Erythroblast (primary cell): Measurements from ENCODE around the gene TFG.
"Not testable (repeated sequence)": the region's sequence is repeated elsewhere in the genome, so short reads cannot be mapped to it uniquely, and the experiment has no call there.

ENCODE experiments used
- GATA1 ChIP-seq: IDR thresholded peaks from 2 replicates; pipeline ENCODE4 v1.6.1; 2011; ENCODE audit warnings: low read depth, mild to moderate bottlenecking, control low read depth, low read length, moderate library complexity
- POLR2A ChIP-seq: IDR thresholded peaks from 2 replicates; pipeline ENCODE4 v1.6.1; 2011; ENCODE audit warnings: mild to moderate bottlenecking, low read length

DNA sequence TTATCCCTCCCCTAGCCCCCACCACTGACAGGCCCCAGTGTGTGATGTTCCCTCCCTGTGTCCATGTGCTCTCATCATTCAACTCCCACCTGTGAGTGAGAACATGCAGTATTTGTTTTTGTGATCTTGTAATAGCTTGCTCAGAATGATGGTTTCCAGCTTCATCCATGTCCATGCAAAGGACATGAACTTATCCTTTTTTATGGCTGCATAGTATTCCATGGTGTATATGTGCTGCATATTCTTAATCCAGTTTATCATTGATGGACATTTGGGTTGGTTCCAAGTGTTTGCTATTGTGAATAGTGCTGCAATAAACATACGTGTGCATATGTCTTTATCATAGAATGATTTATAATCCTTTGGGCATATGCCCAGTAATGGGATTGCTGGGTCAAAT lies 42.0 kb upstream of the TFG start:
- not testable (repeated sequence) for TF ChIP-seq POLR2A, GATA1
